Measurements from ENCODE around the gene SAMD11.

DNA sequence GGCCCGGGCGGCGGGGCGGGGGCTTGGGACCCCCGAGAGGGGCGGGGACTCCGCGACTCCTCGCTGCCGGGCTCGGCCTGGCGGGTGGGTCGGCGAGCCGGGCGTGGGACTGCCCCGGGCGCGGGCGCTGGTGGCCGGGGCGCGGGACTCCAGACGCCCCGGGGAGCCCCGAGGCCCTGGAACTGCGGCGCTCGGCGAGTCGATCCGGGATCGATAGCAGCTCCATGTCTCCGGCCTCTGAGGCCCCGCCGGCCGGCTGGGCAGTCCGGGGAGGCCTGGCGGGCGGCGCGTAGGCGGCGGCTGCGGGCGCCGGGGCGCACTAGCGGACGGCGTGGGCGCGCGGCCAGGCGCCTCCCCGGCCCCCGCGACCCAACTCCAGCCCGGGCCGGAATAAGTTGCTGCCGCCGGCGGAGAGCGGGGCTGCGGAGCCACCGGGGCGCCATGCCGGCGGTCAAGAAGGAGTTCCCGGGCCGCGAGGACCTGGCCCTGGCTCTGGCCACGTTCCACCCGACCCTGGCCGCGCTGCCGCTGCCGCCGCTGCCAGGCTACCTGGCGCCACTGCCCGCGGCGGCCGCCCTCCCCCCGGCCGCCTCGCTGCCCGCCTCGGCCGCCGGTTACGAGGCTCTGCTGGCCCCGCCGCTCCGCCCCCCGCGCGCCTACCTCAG, 400 bp downstream of the SAMD11 start:
- TF ChIP-seq, protein P1, sequence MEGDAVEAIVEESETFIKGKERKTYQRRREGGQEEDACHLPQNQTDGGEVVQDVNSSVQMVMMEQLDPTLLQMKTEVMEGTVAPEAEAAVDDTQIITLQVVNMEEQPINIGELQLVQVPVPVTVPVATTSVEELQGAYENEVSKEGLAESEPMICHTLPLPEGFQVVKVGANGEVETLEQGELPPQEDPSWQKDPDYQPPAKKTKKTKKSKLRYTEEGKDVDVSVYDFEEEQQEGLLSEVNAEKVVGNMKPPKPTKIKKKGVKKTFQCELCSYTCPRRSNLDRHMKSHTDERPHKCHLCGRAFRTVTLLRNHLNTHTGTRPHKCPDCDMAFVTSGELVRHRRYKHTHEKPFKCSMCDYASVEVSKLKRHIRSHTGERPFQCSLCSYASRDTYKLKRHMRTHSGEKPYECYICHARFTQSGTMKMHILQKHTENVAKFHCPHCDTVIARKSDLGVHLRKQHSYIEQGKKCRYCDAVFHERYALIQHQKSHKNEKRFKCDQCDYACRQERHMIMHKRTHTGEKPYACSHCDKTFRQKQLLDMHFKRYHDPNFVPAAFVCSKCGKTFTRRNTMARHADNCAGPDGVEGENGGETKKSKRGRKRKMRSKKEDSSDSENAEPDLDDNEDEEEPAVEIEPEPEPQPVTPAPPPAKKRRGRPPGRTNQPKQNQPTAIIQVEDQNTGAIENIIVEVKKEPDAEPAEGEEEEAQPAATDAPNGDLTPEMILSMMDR (IDR thresholded peaks at IDR 0.05), result no peak
- no peak for TF ChIP-seq POLR2A (IDR thresholded peaks at IDR 0.05)
